IMR-90 (cell line): ENCODE measurements around the gene FOXP4. TPM values are rescaled to one million over a fixed set of nuclear protein-coding genes. Genes with fewer than 3 reads are reported as not detected.
A peak's percentile ranks its signal among the peaks of the same experiment; 100 is the strongest.

Source experiments
- ATAC-seq: fragments of 200-7000 bp; cut with Tn5 transposase; 2 replicates; pipeline ENCODE4 v1.9.1; 2020; ENCODE audit warnings: low read depth, mild to moderate bottlenecking, moderate library complexity
- BruUV-seq: library from RNA; stranded (reverse); fragments of 400-500 nt; replicated peaks from 2 replicates; lab custom pipeline; 2021; lab: Mats Ljungman, UMichigan
- CTCF ChIA-PET: fragments of 300-600 bp; formaldehyde crosslinking; extraction: SDS; loops from one replicate; lab custom pipeline; 2021; ENCODE audit warnings: antibody characterized with exemption; lab: Yijun Ruan, JAX
- POLR2A ChIA-PET: fragments of 300-600 bp; sonication (Branson Sonifier 250); formaldehyde crosslinking; loops from one replicate; lab custom pipeline; 2022; ENCODE audit warnings: antibody characterized with exemption; ENCODE audit not compliant: unreplicated experiment; lab: Charles Lee
- DNase-seq: peaks from one replicate; pipeline ENCODE4 v3.0.0; 2013
- H2AFZ ChIP-seq: replicated peaks from 2 replicates; pipeline ENCODE3; 2013; ENCODE audit warnings: low read length, mild to moderate bottlenecking; ENCODE audit not compliant: poor library complexity
- H2AK5ac ChIP-seq: 2 replicates; pipeline ENCODE4 v1.6.1; 2013; ENCODE audit warnings: low read depth, low read length, inconsistent platforms
- H2AK9ac ChIP-seq: replicated peaks from 2 replicates; pipeline ENCODE3; 2013; ENCODE audit warnings: mild to moderate bottlenecking, low read depth, low read length, moderate library complexity; ENCODE audit not compliant: poor library complexity
- H2BK120ac ChIP-seq: 2 replicates; pipeline ENCODE4 v1.6.1; 2013; ENCODE audit warnings: low read depth, low read length, inconsistent platforms
- H2BK15ac ChIP-seq: 3 replicates; pipeline ENCODE4 v1.6.1; 2013; ENCODE audit warnings: low read depth, low read length, inconsistent platforms
- H2BK20ac ChIP-seq: 2 replicates; pipeline ENCODE4 v1.6.1; 2013; ENCODE audit warnings: low read depth, mild to moderate bottlenecking, inconsistent platforms, low read length, moderate library complexity
- H2BK5ac ChIP-seq: 2 replicates; pipeline ENCODE4 v1.6.1; 2013; ENCODE audit warnings: mild to moderate bottlenecking, low read depth, low read length, inconsistent platforms; ENCODE audit not compliant: poor library complexity, severe bottlenecking
- H3K14ac ChIP-seq: replicated peaks from 2 replicates; pipeline ENCODE4 v1.6.1; 2013; ENCODE audit warnings: low read depth, low read length, inconsistent platforms
- H3K18ac ChIP-seq: 2 replicates; pipeline ENCODE4 v1.6.1; 2013; ENCODE audit warnings: low read depth, low read length, control low read depth
- H3K23ac ChIP-seq: 2 replicates; pipeline ENCODE4 v1.6.1; 2013; ENCODE audit warnings: low read depth, low read length, inconsistent platforms
- H3K27ac ChIP-seq: 2 replicates; pipeline ENCODE4 v1.5.1; 2013; ENCODE audit warnings: mild to moderate bottlenecking, control low read depth, low read length; ENCODE audit not compliant: insufficient read depth
- H3K27me3 ChIP-seq: 2 replicates; pipeline ENCODE4 v1.6.1; 2013; ENCODE audit warnings: low read length; ENCODE audit not compliant: control insufficient read depth, insufficient read depth
- H3K36me3 ChIP-seq: 2 replicates; pipeline ENCODE4 v1.6.1; 2013; ENCODE audit warnings: low read length, mixed read lengths; ENCODE audit not compliant: control insufficient read depth, insufficient read depth
- H3K4ac ChIP-seq: 2 replicates; pipeline ENCODE4 v1.6.1; 2013; ENCODE audit warnings: low read depth, low read length, inconsistent platforms
- H3K4me1 ChIP-seq: 2 replicates; pipeline ENCODE4 v1.6.1; 2013; ENCODE audit warnings: low read length, mixed read lengths; ENCODE audit not compliant: control insufficient read depth, insufficient read depth
- H3K4me2 ChIP-seq: 2 replicates; pipeline ENCODE4 v1.6.1; 2013; ENCODE audit warnings: low read depth, mild to moderate bottlenecking, control low read depth, low read length, moderate library complexity
- H3K4me3 ChIP-seq: 2 replicates; pipeline ENCODE4 v1.5.1; 2013; ENCODE audit warnings: low read depth, mild to moderate bottlenecking, control low read depth, low read length, moderate library complexity; ENCODE audit not compliant: insufficient read depth
- H3K56ac ChIP-seq: 2 replicates; pipeline ENCODE4 v1.6.1; 2013; ENCODE audit warnings: low read length, inconsistent platforms; ENCODE audit not compliant: insufficient read depth; ENCODE audit errors: extremely low read depth
- H3K79me1 ChIP-seq, 2 experiments: 2 replicates each; pipeline ENCODE4 v1.6.1; 2013; ENCODE audit warnings: low read length in 2 of 2, inconsistent platforms in 1 of 2, low read depth in 1 of 2
- H3K9ac ChIP-seq: 2 replicates; pipeline ENCODE4 v1.6.1; 2013; ENCODE audit warnings: low read depth, low read length, control low read depth
- H3K9me1 ChIP-seq: 2 replicates; pipeline ENCODE4 v1.6.1; 2013; ENCODE audit warnings: low read length, inconsistent platforms; ENCODE audit not compliant: insufficient read depth
- H3K9me3 ChIP-seq: 2 replicates; pipeline ENCODE4 v1.6.1; 2013; ENCODE audit warnings: low read length; ENCODE audit not compliant: control insufficient read depth, insufficient read depth
- H4K20me1 ChIP-seq: 2 replicates; pipeline ENCODE4 v1.6.1; 2013; ENCODE audit warnings: low read length, inconsistent platforms; ENCODE audit not compliant: insufficient read depth
- H4K5ac ChIP-seq: 2 replicates; pipeline ENCODE4 v1.6.1; 2013; ENCODE audit warnings: mild to moderate bottlenecking, low read depth, low read length, control low read depth
- H4K8ac ChIP-seq, 2 experiments: 2 replicates each; pipeline ENCODE4 v1.6.1; 2013; ENCODE audit warnings: low read depth in 2 of 2, low read length in 2 of 2, control low read depth in 1 of 2, inconsistent platforms in 1 of 2
- H4K91ac ChIP-seq: 2 replicates; pipeline ENCODE4 v1.6.1; 2013; ENCODE audit warnings: low read depth, low read length, inconsistent platforms; ENCODE audit not compliant: insufficient read depth
- CTCF ChIP-seq: conservative IDR thresholded peaks from 2 replicates; pipeline ENCODE4 v1.5.1; 2012; ENCODE audit warnings: mild to moderate bottlenecking, low read depth, low read length, improper control_type of control experiment
- FOS ChIP-seq: fragments of 150-350 bp; IDR thresholded peaks from 2 replicates; pipeline ENCODE4 v1.6.1; 2016; ENCODE audit warnings: low read depth, low read length
- NFE2L2 ChIP-seq: fragments of 150-350 bp; IDR thresholded peaks from 2 replicates; pipeline ENCODE4 v1.6.1; 2016; ENCODE audit warnings: low read depth, mild to moderate bottlenecking, low read length
- RAD21 ChIP-seq: IDR thresholded peaks from 2 replicates; pipeline ENCODE4 v1.6.1; 2012; ENCODE audit warnings: low read length, improper control_type of control experiment
- RCOR1 ChIP-seq: IDR thresholded peaks from 2 replicates; pipeline ENCODE4 v1.6.1; 2012; ENCODE audit warnings: mild to moderate bottlenecking, low read length, improper control_type of control experiment; ENCODE audit not compliant: insufficient replicate concordance
- WGBS, 2 experiments: methylation state at CpG; one replicate each; pipeline versions ENCODE4 v1.1.5 to v1.1.7; 2013; ENCODE audit warnings: missing lambda C conversion rate in 2 of 2; ENCODE audit not compliant: insufficient read length in 1 of 2; ENCODE audit errors: extremely low coverage in 2 of 2; 5-methylcytosine and 5-hydroxymethylcytosine counted together
- dilution Hi-C: fragments of 300-500 bp; cut with HindIII; formaldehyde crosslinking; loops from one replicate; pipeline ENCODE4 v1.14.3; 2018; ENCODE audit warnings: low sequenced_read_pairs; ENCODE audit not compliant: unreplicated experiment
- in situ Hi-C: fragments of 300-500 bp; cut with MboI; formaldehyde crosslinking; loops from 3 replicates; pipeline ENCODE4 v1.14.3; 2019; ENCODE audit warnings: low sequenced_read_pairs, inconsistent platforms, mixed read lengths
- intact Hi-C: fragments of 100-400 bp; cut with micrococcal nuclease; formaldehyde crosslinking; loops from 2 replicates; pipeline ENCODE4 v1.10.0; 2022
- polyA plus RNA-seq, 3 experiments: library from polyadenylated mRNA; depleted of rRNA; stranded (reverse); fragments of >200 nt; gene quantifications; 2 replicates each; pipeline ENCODE4 v1.2.3, GENCODE V29; 2012; ENCODE audit warnings: low replicate concordance in 1 of 3
- total RNA-seq: library from RNA; depleted of rRNA; stranded (reverse); fragments of >200 nt; gene quantifications from 2 replicates; pipeline ENCODE4 v1.2.3, GENCODE V29; 2012

The FOXP4 gene
- total and polyA plus RNA-seq, 2 of the 4 experiments (the other 2 are of a cell fraction) = 0.72 to 9.5 TPM

- no peak for ATAC-seq
These were observed 84.8 kb downstream of the FOXP4 start for GRCh38 chr6:41630946-41631345.

More at GRCh38 chr6:41630946-41631345, 84.8 kb downstream of the FOXP4 start:
- Histone ChIP-seq H3K4me2 (no peak overlapping the region), H3K18ac (no peak overlapping the region), H2BK20ac (no peak overlapping the region), H4K8ac (no peak overlapping the region), H3K27ac (no peak overlapping the region), H3K23ac (no peak overlapping the region), H2AK9ac (no peak overlapping the region), H2AFZ (peak overlapping the region; percentile 29), H4K5ac (no peak overlapping the region), H4K91ac (no peak overlapping the region), H3K9ac (no peak overlapping the region), H2BK15ac (no peak overlapping the region), H3K4me1 (no peaks in the 10 kb centered on the region), H4K20me1 (no peaks in the 10 kb centered on the region), H3K79me1 (no peaks in the 10 kb centered on the region), H3K9me3 (no peaks in the 10 kb centered on the region), H3K27me3 (peaks cover 69% of the 10 kb centered on the region), H3K14ac (no peak overlapping the region), H3K9me1 (no peaks in the 10 kb centered on the region), H3K56ac (no peak overlapping the region), H2BK5ac (no peak overlapping the region), H3K36me3 (no peaks in the 10 kb centered on the region), H2BK120ac (no peak overlapping the region), H2AK5ac (no peak overlapping the region), H3K4me3 (no peak overlapping the region), H3K4ac (no peak overlapping the region)
- no peak for TF ChIP-seq NFE2L2
- TF ChIP-seq RAD21 = no peak
- no peak for TF ChIP-seq CTCF
- TF ChIP-seq FOS = no peak
- no peak for TF ChIP-seq RCOR1
- no CpG with 5 or more reads among the region's 8 CpGs for whole genome bisulfite sequencing, 2 experiments
- in situ Hi-C loops = no loop called here
- no peak for DNase-seq
- BruUV-seq = no TSS peak
- dilution Hi-C loops = no loop called here
- POLR2A ChIA-PET = no interaction called here
- CTCF ChIA-PET = no interaction called here
- intact Hi-C loops = no loop called here
